GM12875 (cell line): ENCODE results near the gene GATAD2B.

Source experiments
- H3K4me3 ChIP-seq: one replicate; pipeline ENCODE4 v1.5.1; 2011; ENCODE audit warnings: low read depth, low read length, control low read depth
- TF ChIP-seq, protein P1 (sequence below): IDR thresholded peaks from 2 replicates; pipeline ENCODE4 v1.5.1; 2011; ENCODE audit warnings: low read depth, mild to moderate bottlenecking, control low read depth, inconsistent platforms, low read length, moderate library complexity, borderline replicate concordance; ENCODE audit not compliant: insufficient read depth

Gene GATAD2B

DNA sequence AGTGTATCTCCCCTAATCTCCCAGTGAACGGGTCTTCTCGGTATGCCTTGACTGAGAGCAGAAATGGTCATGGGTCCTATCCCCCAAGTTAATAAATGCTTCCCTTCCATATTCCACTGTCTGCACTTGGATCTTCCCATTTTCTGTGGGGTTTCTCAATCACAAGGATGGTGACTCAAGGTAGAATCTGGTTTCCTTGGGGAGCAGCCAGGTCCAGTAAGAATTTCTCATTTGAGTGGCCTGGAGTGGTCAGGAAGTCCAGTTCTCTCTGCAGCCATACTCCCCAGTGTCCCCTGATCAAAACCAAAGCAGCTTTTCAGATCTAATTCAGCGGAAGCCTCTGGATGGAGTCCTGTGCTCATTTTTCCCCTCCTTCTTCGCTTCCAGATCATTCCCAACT lies 162.3 kb downstream of the GATAD2B start:
- TF ChIP-seq, protein P1, sequence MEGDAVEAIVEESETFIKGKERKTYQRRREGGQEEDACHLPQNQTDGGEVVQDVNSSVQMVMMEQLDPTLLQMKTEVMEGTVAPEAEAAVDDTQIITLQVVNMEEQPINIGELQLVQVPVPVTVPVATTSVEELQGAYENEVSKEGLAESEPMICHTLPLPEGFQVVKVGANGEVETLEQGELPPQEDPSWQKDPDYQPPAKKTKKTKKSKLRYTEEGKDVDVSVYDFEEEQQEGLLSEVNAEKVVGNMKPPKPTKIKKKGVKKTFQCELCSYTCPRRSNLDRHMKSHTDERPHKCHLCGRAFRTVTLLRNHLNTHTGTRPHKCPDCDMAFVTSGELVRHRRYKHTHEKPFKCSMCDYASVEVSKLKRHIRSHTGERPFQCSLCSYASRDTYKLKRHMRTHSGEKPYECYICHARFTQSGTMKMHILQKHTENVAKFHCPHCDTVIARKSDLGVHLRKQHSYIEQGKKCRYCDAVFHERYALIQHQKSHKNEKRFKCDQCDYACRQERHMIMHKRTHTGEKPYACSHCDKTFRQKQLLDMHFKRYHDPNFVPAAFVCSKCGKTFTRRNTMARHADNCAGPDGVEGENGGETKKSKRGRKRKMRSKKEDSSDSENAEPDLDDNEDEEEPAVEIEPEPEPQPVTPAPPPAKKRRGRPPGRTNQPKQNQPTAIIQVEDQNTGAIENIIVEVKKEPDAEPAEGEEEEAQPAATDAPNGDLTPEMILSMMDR: no peak
- no peak overlapping the region for H3K4me3 ChIP-seq
